Measurements from ENCODE around the gene GRIP1. TPM values are rescaled to one million over a fixed set of nuclear protein-coding genes. Genes with fewer than 3 reads are reported as not detected.

GRIP1 gene
- total RNA-seq, 1 donor from 2014 or later, result 9.1 TPM

DNA sequence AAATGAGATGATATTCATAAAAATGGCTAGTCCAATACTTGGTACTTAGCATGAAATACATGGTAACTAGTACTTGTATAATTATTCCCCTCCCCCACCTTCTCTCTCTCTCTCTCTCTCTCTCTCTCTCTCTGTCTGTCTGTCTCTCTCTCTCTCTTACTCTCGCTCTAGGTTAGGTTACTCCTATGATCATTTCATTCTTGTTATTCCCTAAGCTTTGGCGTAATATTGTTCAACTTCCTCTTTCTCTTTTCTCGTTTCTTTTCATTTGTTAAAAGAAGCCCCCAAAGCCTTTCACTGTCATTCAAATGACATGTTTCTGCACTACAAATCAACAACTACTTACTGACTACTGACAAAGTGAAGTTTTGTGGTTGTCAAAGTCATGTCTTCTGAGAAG lies 89.8 kb downstream of the GRIP1 start:
- no peak for DNase-seq (ENCODE audit: extremely low spot score, unreplicated experiment)
- no peaks in the 10 kb centered on the region for H3K36me3 Mint-ChIP-seq (ENCODE audit: unreplicated experiment)
- H3K27ac Mint-ChIP-seq (ENCODE audit: unreplicated experiment), result no peak overlapping the region
- H3K27me3 Mint-ChIP-seq (ENCODE audit: unreplicated experiment), result no peaks in the 10 kb centered on the region
- TF ChIP-seq CTCF (IDR thresholded peaks at IDR 0.05), result no peak
- H3K9me3 Mint-ChIP-seq (ENCODE audit: unreplicated experiment), result no peaks in the 10 kb centered on the region
- no peak overlapping the region for H3K4me3 Mint-ChIP-seq (ENCODE audit: unreplicated experiment)
- peaks cover 9% of the 10 kb centered on the region for H3K4me1 Mint-ChIP-seq (ENCODE audit: unreplicated experiment)

- Mint-ChIP-seq H3K4me3 (ENCODE audit: unreplicated experiment) (no peak overlapping the region), H3K27me3 (ENCODE audit: unreplicated experiment) (no peaks in the 10 kb centered on the region), H3K27ac (ENCODE audit: unreplicated experiment) (no peak overlapping the region), H3K36me3 (ENCODE audit: unreplicated experiment) (no peaks in the 10 kb centered on the region), H3K4me1 (ENCODE audit: unreplicated experiment) (peaks cover 9% of the 10 kb centered on the region), H3K9me3 (ENCODE audit: unreplicated experiment) (no peaks in the 10 kb centered on the region)
- DNase-seq (ENCODE audit: extremely low spot score, unreplicated experiment), result no peak
- no peak for TF ChIP-seq CTCF (IDR thresholded peaks at IDR 0.05)
Measured at GRCh38 chr12:66587912-66588311, 91.0 kb downstream of the GRIP1 start.

DNA sequence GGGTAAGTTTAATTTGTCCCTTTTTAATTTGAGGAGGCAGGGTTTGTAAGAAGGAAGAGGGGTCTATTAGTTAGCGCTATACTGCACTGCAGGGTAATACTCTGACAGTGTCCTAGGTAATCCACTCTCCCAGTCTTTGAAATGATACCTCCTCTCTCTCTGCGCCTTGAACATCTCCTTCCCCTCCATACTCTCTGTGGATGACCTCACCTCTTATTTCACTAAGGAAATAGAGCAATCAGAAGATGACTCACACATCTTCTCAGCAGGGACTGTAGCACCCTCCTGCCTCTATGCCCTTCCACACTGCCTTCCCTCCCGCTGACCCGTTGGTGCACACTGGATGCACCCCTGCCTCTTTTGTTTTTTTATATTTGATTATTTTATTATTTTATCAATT lies 94.2 kb downstream of the GRIP1 start:
- H3K4me1 Mint-ChIP-seq (ENCODE audit: unreplicated experiment), result peaks cover 9% of the 10 kb centered on the region
- no peak overlapping the region for H3K27ac Mint-ChIP-seq (ENCODE audit: unreplicated experiment)
- no peak for DNase-seq (ENCODE audit: extremely low spot score, unreplicated experiment)

DNA sequence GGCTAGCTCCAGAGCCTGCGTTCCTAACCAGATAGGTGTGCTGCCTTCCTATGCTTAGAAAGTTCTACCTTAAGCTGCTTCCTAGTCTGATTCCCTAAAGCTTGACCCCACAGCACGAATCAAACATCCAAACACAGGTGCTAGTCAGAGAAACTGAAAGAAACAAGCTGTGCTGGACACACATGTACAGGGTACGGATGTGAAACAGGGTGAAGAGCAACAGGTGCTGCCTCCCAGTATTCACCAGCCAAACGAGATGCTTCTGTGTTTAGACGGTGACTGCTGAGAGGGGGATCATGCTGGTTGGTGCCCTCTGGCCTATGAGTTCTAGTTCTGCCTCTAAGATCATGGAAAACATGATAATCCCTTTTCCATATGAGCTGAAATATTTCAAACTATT lies 105.3 kb downstream of the GRIP1 start:
- no peaks in the 10 kb centered on the region for H3K4me1 Mint-ChIP-seq (ENCODE audit: unreplicated experiment)
- H3K9me3 Mint-ChIP-seq (ENCODE audit: unreplicated experiment), result peaks cover 3% of the 10 kb centered on the region
- H3K27ac Mint-ChIP-seq (ENCODE audit: unreplicated experiment), result no peak overlapping the region
- H3K36me3 Mint-ChIP-seq (ENCODE audit: unreplicated experiment), result no peaks in the 10 kb centered on the region
- H3K27me3 Mint-ChIP-seq (ENCODE audit: unreplicated experiment), result peaks cover 10% of the 10 kb centered on the region
- no peak overlapping the region for H3K4me3 Mint-ChIP-seq (ENCODE audit: unreplicated experiment)
- DNase-seq (ENCODE audit: extremely low spot score, unreplicated experiment), result no peak
- TF ChIP-seq CTCF (IDR thresholded peaks at IDR 0.05), result no peak

More for the DNA sequence above, 94.2 kb downstream of the GRIP1 start:
- Mint-ChIP-seq H3K36me3 (ENCODE audit: unreplicated experiment) (no peaks in the 10 kb centered on the region), H3K27me3 (ENCODE audit: unreplicated experiment) (peaks cover 3% of the 10 kb centered on the region), H3K4me3 (ENCODE audit: unreplicated experiment) (no peak overlapping the region), H3K9me3 (ENCODE audit: unreplicated experiment) (no peaks in the 10 kb centered on the region)
- TF ChIP-seq CTCF (IDR thresholded peaks at IDR 0.05), result no peak

- Mint-ChIP-seq H3K9me3 (ENCODE audit: unreplicated experiment) (peaks cover 3% of the 10 kb centered on the region), H3K27me3 (ENCODE audit: unreplicated experiment) (peaks cover 10% of the 10 kb centered on the region), H3K27ac (ENCODE audit: unreplicated experiment) (no peak overlapping the region), H3K4me1 (ENCODE audit: unreplicated experiment) (no peaks in the 10 kb centered on the region), H3K36me3 (ENCODE audit: unreplicated experiment) (no peaks in the 10 kb centered on the region), H3K4me3 (ENCODE audit: unreplicated experiment) (no peak overlapping the region)
- DNase-seq (ENCODE audit: extremely low spot score, unreplicated experiment), result no peak
- no peak for TF ChIP-seq CTCF (IDR thresholded peaks at IDR 0.05)
Measured at GRCh38 chr12:66572845-66573244, 106.0 kb downstream of the GRIP1 start.
